Measurements from ENCODE around the gene WAPL. TPM values are rescaled to one million over a fixed set of nuclear protein-coding genes. Genes with fewer than 3 reads are reported as not detected.
"Not testable (repeated sequence)": the region's sequence is repeated elsewhere in the genome, so short reads cannot be mapped to it uniquely, and the experiment has no call there.

The WAPL gene
- total RNA-seq, 2 experiments from 2014 or later, result 34.3 TPM

DNA sequence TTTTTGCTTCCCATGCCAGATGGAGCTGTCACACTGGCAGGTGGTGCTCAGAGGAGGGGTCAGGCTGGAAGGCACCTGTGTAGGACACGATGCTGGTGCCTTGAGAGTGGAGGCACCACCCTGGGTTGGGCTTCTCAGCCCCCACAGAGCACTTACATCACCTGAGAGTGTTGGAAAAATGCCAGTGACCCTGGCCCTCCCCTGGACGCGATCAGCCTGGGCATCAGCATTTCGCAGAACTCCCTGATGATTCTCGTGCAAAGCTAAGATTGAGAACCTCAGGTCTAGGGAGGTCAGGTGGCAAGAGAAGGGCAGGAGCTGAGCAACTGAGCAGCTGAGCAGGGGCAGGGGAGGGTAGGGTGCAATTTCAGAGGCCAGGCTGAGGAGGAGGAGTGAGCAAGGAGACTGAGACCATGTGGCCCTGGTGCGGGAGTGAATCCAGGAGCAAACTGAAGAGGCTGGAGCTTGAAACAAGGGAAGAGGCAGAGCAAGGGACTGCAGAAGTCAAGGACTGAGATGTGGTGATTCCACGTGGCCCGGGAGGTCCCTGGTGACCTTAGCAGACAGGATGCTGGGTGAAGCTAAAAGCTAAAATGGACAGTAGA is 130.3 kb downstream of the WAPL start:
- no peak overlapping the region for H3K27ac ChIP-seq (ENCODE audit: low read depth in 1 of 2, low read length in 2 of 2)
- H3K9me3 ChIP-seq (ENCODE audit: control insufficient read depth in 1 of 2, insufficient read depth in 1 of 2, low read length in 2 of 2), result no peaks in the 10 kb centered on the region
- ChIA-PET CTCF (no interaction called here), POLR2A (no interaction called here)
- H3K27ac Mint-ChIP-seq, result no peak overlapping the region
- intact Hi-C loops (cut with DNase I, micrococcal nuclease), result no loop called here
- peaks cover 37% of the 10 kb centered on the region for H3K27me3 Mint-ChIP-seq
- H3K4me1 Mint-ChIP-seq (ENCODE audit: low read depth), result peaks cover 15% of the 10 kb centered on the region
- TF ChIP-seq, protein P1, sequence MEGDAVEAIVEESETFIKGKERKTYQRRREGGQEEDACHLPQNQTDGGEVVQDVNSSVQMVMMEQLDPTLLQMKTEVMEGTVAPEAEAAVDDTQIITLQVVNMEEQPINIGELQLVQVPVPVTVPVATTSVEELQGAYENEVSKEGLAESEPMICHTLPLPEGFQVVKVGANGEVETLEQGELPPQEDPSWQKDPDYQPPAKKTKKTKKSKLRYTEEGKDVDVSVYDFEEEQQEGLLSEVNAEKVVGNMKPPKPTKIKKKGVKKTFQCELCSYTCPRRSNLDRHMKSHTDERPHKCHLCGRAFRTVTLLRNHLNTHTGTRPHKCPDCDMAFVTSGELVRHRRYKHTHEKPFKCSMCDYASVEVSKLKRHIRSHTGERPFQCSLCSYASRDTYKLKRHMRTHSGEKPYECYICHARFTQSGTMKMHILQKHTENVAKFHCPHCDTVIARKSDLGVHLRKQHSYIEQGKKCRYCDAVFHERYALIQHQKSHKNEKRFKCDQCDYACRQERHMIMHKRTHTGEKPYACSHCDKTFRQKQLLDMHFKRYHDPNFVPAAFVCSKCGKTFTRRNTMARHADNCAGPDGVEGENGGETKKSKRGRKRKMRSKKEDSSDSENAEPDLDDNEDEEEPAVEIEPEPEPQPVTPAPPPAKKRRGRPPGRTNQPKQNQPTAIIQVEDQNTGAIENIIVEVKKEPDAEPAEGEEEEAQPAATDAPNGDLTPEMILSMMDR (IDR thresholded peaks at IDR 0.05), result no peak
- peaks cover 13 to 20% of the 10 kb centered on the region in 2 experiments for H3K27me3 ChIP-seq (ENCODE audit: control insufficient read depth in 1 of 2, insufficient read depth in 2 of 2, low read length in 2 of 2)
- H3K36me3 ChIP-seq (ENCODE audit: insufficient read depth, low read length), result no peaks in the 10 kb centered on the region
- DNase-seq (no peak), ATAC-seq (ENCODE audit: poor library complexity) (no peak)
- no peak overlapping the region for H3K4me3 ChIP-seq (ENCODE audit: low read length)
- no peaks in the 10 kb centered on the region for H3K9me3 Mint-ChIP-seq
- H3K4me3 Mint-ChIP-seq, result peak overlapping the region; percentile 8
- no peaks in the 10 kb centered on the region for H3K36me3 Mint-ChIP-seq (ENCODE audit: low read depth)
- peaks cover 12% of the 10 kb centered on the region for H3K4me1 ChIP-seq (ENCODE audit: insufficient read depth, low read length)

DNA sequence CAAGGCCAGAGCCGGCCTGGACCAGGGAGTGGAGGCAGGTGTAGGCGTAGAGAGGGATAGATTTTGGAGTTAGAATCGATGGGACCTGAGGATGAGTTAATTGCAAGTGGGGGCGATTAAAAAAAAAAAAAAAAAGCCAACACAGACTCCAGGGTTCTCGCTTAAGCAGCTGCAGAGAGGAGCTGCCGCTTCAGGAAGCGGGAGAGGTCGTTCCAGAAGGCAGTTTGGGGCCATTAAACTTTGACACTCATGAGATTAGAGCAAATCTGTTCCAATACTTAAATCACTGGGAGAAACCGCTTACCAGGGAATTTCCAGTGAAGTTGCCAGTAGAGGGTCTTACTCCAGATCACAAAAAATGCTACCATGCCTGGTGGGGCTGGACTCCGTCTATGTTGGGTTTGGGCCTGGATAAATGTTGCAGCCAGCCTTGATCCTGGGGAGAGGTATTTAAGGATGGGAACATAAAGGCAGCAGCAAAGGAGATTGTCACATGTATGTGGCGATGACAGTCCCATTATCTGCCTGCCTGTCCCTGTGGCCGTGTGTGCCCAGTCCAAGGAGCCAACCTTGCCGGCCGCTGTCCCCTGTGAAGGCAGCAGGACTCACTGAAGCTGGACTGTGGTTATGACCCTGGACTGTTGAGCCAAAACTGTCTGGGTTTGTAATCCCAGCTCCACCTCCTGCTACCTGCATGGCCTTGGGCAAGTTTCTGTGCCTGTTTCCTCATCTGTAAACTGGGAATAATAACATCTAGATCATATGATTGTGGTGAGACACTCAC is 131.1 kb downstream of the WAPL start:
- Histone ChIP-seq H3K4me3 (ENCODE audit: low read length) (no peak overlapping the region), H3K36me3 (ENCODE audit: insufficient read depth, low read length) (no peaks in the 10 kb centered on the region), H3K4me1 (ENCODE audit: insufficient read depth, low read length) (peaks cover 12% of the 10 kb centered on the region), H3K9me3 (ENCODE audit: control insufficient read depth in 1 of 2, insufficient read depth in 1 of 2, low read length in 2 of 2) (no peaks in the 10 kb centered on the region), H3K27me3 (ENCODE audit: control insufficient read depth in 1 of 2, insufficient read depth in 2 of 2, low read length in 2 of 2) (peaks cover 13 to 20% of the 10 kb centered on the region in 2 experiments), H3K27ac (ENCODE audit: low read depth in 1 of 2, low read length in 2 of 2) (no peak overlapping the region)
- Mint-ChIP-seq H3K36me3 (ENCODE audit: low read depth) (no peaks in the 10 kb centered on the region), H3K4me3 (peak overlapping the region; percentile 51), H3K9me3 (no peaks in the 10 kb centered on the region), H3K27me3 (peaks cover 39% of the 10 kb centered on the region), H3K4me1 (ENCODE audit: low read depth) (peaks cover 15% of the 10 kb centered on the region), H3K27ac (no peak overlapping the region)
- TF ChIP-seq, protein P1 (IDR thresholded peaks at IDR 0.05), result no peak
- ChIA-PET CTCF (no interaction called here), POLR2A (interaction anchor here (0.7 kb wide), 1 partner anchor 63 kb away, joined by 4 read pairs; no protein-coding TSS in a partner anchor)
- no peak for ATAC-seq (ENCODE audit: poor library complexity)
- intact Hi-C loops (cut with DNase I, micrococcal nuclease), result no loop called here
- DNase-seq, result no peak

DNA sequence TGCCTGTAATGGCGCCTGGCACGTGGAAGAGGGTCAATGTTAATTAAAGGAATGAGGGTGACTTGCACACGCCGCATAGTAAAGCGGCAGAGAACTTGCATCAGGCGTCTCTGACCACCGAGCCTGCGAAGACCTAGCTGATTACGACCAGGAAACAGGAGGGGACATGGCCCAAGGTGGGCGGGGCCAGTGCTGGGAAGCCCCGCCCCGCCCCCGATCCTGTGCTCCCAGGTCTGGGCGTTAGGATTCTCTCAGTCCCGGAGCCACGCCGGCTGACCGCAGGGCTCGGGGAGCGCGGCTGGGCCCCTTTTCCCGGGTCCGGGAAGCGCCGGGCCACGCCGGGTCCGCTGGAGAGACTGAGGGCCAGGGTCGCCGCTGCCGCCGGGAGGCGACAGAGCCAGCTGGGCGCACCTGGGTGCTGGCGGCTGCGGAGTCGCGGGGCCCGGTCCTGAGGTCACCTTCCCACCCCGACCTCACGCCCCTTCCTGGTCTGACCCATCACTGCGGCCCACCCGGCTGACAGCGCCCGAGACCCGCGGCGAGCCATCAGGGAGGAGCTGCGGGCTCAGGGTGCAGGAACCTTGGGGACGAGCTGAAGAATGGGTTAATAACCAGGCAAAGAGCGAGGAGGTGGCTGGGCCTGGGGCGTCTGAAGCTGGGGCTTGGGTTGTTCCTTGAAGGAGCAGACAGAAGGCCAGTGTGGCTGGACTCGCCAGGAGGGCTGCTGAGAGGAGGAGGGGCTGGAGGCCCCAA is 132.0 kb downstream of the WAPL start:
- Mint-ChIP-seq H3K4me1 (ENCODE audit: low read depth) (peaks cover 15% of the 10 kb centered on the region), H3K4me3 (peak overlapping the region; percentile 87), H3K27ac (no peak overlapping the region), H3K27me3 (peaks cover 48% of the 10 kb centered on the region), H3K9me3 (no peaks in the 10 kb centered on the region), H3K36me3 (ENCODE audit: low read depth) (no peaks in the 10 kb centered on the region)
- Histone ChIP-seq H3K27ac (ENCODE audit: low read depth in 1 of 2, low read length in 2 of 2) (no peak overlapping the region), H3K27me3 (ENCODE audit: control insufficient read depth in 1 of 2, insufficient read depth in 2 of 2, low read length in 2 of 2) (peaks cover 13 to 20% of the 10 kb centered on the region in 2 experiments), H3K9me3 (ENCODE audit: control insufficient read depth in 1 of 2, insufficient read depth in 1 of 2, low read length in 2 of 2) (no peaks in the 10 kb centered on the region), H3K4me1 (ENCODE audit: insufficient read depth, low read length) (peaks cover 12% of the 10 kb centered on the region), H3K36me3 (ENCODE audit: insufficient read depth, low read length) (no peaks in the 10 kb centered on the region), H3K4me3 (ENCODE audit: low read length) (peak overlapping the region; percentile 51)
- intact Hi-C loops (cut with DNase I, micrococcal nuclease), result no loop called here
- CTCF ChIA-PET, result no interaction called here
- DNase-seq, result peak in 3 of 14 experiments; percentile 35 to 41 (median 39)
- POLR2A ChIA-PET, result interaction anchor here (0.5 to 1.2 kb wide), 3 partner anchors 10 to 119 kb away, joined by 3 to 4 read pairs (median 4); no protein-coding TSS in a partner anchor
- peak; percentile 58 for ATAC-seq (ENCODE audit: poor library complexity)
- TF ChIP-seq, protein P1 (IDR thresholded peaks at IDR 0.05), result no peak

DNA sequence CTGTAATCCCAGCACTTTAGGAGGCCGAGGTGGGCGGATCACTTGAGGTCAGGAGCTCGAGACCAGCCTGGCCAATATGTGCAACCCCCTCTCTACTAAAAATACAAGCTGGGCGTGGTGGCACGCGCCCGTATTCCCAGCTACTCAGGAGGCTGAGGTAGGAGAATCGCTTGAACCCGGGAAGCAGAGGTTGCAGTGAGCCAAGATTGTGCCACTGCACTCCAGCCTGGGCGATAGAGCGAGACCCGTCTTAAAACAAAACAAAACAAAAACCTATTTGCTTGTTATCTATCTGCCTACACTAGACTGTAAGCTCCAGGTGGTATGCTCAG is 132.5 kb downstream of the WAPL start:
- H3K27me3 ChIP-seq (ENCODE audit: control insufficient read depth in 1 of 2, insufficient read depth in 2 of 2, low read length in 2 of 2), result peaks cover 13 to 20% of the 10 kb centered on the region in 2 experiments
- not testable (repeated sequence) for H3K27ac ChIP-seq (ENCODE audit: low read depth in 1 of 2, low read length in 2 of 2)

More for the DNA sequence above, 132.5 kb downstream of the WAPL start:
- CTCF ChIA-PET, result interaction anchor here (0.8 kb wide), 1 partner anchor 11 kb away, joined by 3 read pairs; no protein-coding TSS in a partner anchor
- Mint-ChIP-seq H3K27me3 (peaks cover 50% of the 10 kb centered on the region), H3K4me3 (peak overlapping the region; percentile 87), H3K4me1 (ENCODE audit: low read depth) (peaks cover 12% of the 10 kb centered on the region)
- Histone ChIP-seq H3K4me1 (ENCODE audit: insufficient read depth, low read length) (peaks cover 12% of the 10 kb centered on the region), H3K4me3 (ENCODE audit: low read length) (peak overlapping the region; percentile 51)
- ATAC-seq (ENCODE audit: poor library complexity); H3K36me3 Mint-ChIP-seq (ENCODE audit: low read depth); H3K27ac Mint-ChIP-seq; H3K9me3 Mint-ChIP-seq; H3K36me3 ChIP-seq (ENCODE audit: insufficient read depth, low read length); DNase-seq; H3K9me3 ChIP-seq (ENCODE audit: control insufficient read depth in 1 of 2, insufficient read depth in 1 of 2, low read length in 2 of 2); intact Hi-C loops (cut with DNase I, micrococcal nuclease): not testable (repeated sequence)
- POLR2A ChIA-PET, result interaction anchor here (0.5 to 1.2 kb wide), 3 partner anchors 11 to 118 kb away, joined by 3 to 4 read pairs (median 3); no protein-coding TSS in a partner anchor

All from CD4-positive, alpha-beta T cell (primary cell).